ENCODE measurements around the gene TNS3. TPM values are rescaled to one million over a fixed set of nuclear protein-coding genes. Genes with fewer than 3 reads are reported as not detected.

TNS3 gene
- total and polyA plus RNA-seq, 2 donors (not counting 3 experiments of a cell fraction or from before 2014, with no cell fraction given), result 10.4 to 45.1 TPM

DNA sequence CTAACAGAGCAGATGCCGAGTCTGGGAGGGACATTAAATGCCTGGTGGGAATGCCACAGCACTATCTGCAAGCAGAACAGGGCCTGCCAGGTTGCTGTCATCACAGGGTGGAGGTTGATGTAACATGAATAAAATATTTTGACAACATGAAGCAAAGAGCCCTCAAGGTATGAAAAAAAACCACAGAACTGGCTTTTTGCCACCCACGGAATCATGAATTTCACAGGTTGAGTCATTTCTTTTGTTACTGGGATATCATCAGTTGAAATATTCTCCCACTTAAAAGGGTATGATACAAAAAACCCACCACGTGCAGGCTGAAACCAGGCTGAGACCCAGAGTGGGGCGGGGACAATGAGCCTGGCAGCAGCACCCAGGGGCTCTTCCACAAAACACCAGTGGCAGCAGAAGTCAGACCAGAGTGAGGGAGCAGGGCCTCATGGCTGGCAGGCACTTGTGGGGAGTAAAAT lies 220.1 kb downstream of the TNS3 start:
- Histone ChIP-seq H3K27me3 (ENCODE audit: control insufficient read depth in 2 of 2, insufficient read depth in 2 of 2, low read length in 2 of 2) (no peaks in the 10 kb centered on the region), H3K9me3 (replicated peaks; ENCODE audit: control insufficient read depth, insufficient read depth, low read length) (no peaks in the 10 kb centered on the region), H3K4me1 (ENCODE audit: control insufficient read depth, extremely low read depth, insufficient read depth, low read length) (no peaks in the 10 kb centered on the region), H3K9me1 (replicated peaks; ENCODE audit: control insufficient read depth, extremely low read depth, insufficient read depth, low read length) (no peaks in the 10 kb centered on the region), H3K9ac (replicated peaks; ENCODE audit: extremely low read depth, insufficient read depth, low read length) (no peak overlapping the region), H3K4me2 (ENCODE audit: insufficient read depth, low read length) (no peak overlapping the region), H3K27ac (ENCODE audit: insufficient read depth, low read depth, low read length) (no peak overlapping the region), H3K4me3 (replicated peaks in 1 of 3; ENCODE audit: insufficient read depth in 1 of 3, low read depth in 1 of 3, low read length in 3 of 3) (no peak overlapping the region), H3K36me3 (ENCODE audit: control insufficient read depth in 2 of 2, extremely low read depth in 1 of 2, insufficient read depth in 2 of 2, low read length in 2 of 2) (no peaks in the 10 kb centered on the region), H3K79me2 (ENCODE audit: control insufficient read depth, insufficient read depth, low read length) (peaks cover 7% of the 10 kb centered on the region), H4K20me1 (replicated peaks; ENCODE audit: control insufficient read depth, extremely low read depth, insufficient read depth, low read length) (no peaks in the 10 kb centered on the region), H2AFZ (ENCODE audit: low read depth, low read length) (no peak overlapping the region)
- ChIA-PET CTCF (interaction anchor here (0.7 kb wide), 1 partner anchor 21 kb away, joined by 3 read pairs; no protein-coding TSS in a partner anchor), POLR2A (no interaction called here)
- FAIRE-seq (no peak), DNase-seq (ENCODE audit: low read depth, low spot score) (no peak)
- intact Hi-C loops (cut with micrococcal nuclease) (no loop called here), dilution Hi-C loops (cut with MboI; ENCODE audit: extremely low pct_ligation_motif_present, low sequenced_read_pairs) (no loop called here)
- TF ChIP-seq POLR2A (IDR thresholded peaks at IDR 0.05; ENCODE audit: low read depth, low read length) (no peak), JUN (IDR thresholded peaks at IDR 0.05; ENCODE audit: borderline replicate concordance, insufficient read depth, insufficient read length, low read depth) (no peak), FOS (IDR thresholded peaks at IDR 0.05; ENCODE audit: borderline replicate concordance, insufficient read depth, low read length) (no peak), MYC (IDR thresholded peaks at IDR 0.05; ENCODE audit: low read depth, low read length) (no peak), POLR2AphosphoS5 (IDR thresholded peaks at IDR 0.05; ENCODE audit: insufficient read depth, low read depth, low read length) (no peak), EZH2 (IDR thresholded peaks at IDR 0.05; ENCODE audit: borderline replicate concordance, low read depth, low read length, severe bottlenecking) (no peak), CTCF (IDR thresholded peaks at IDR 0.05; ENCODE audit: extremely low read depth in 1 of 2, insufficient read depth in 1 of 2, low read depth in 1 of 2, low read length in 2 of 2) (no peak), GATA2 (IDR thresholded peaks at IDR 0.05; ENCODE audit: insufficient read depth, insufficient read length, low read depth, low read length) (no peak)
- TF ChIP-seq, protein P1, sequence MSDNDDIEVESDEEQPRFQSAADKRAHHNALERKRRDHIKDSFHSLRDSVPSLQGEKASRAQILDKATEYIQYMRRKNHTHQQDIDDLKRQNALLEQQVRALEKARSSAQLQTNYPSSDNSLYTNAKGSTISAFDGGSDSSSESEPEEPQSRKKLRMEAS (IDR thresholded peaks at IDR 0.05; ENCODE audit: insufficient read depth, insufficient read length), result no peak
- BruUV-seq (replicated peaks), result no TSS peak

Data from endothelial cell of umbilical vein (primary cell).